GDM1 (cell line): Measurements from ENCODE around the gene CSF1R.
A peak's percentile ranks its signal among the peaks of the same experiment; 100 is the strongest.

Experiments
- DNase-seq: peaks from one replicate; lab custom pipeline; 2025; lab: John Stamatoyannopoulos, UW

Gene CSF1R

GRCh38 chr5:150120617-150121447 is 34.5 kb upstream of the CSF1R start:
- DNase-seq: no peak

GRCh38 chr5:150120062-150120441 is 33.7 kb upstream of the CSF1R start:
- no peak for DNase-seq

- peak; percentile 35 for DNase-seq
Measured at GRCh38 chr5:150119421-150120061, 33.2 kb upstream of the CSF1R start.

- DNase-seq: no peak
Measured at GRCh38 chr5:150118561-150119229, 32.3 kb upstream of the CSF1R start.

GRCh38 chr5:150117945-150118560 is 31.7 kb upstream of the CSF1R start:
- DNase-seq: no peak

- DNase-seq: no peak
Measured at GRCh38 chr5:150116667-150117400, 30.5 kb upstream of the CSF1R start.

- no peak for DNase-seq
Measured at GRCh38 chr5:150114773-150115408, 28.5 kb upstream of the CSF1R start.

- DNase-seq: no peak
Measured at GRCh38 chr5:150114102-150114641, 27.8 kb upstream of the CSF1R start.

- DNase-seq: no peak
Measured at GRCh38 chr5:150113047-150113744, 26.8 kb upstream of the CSF1R start.

- no peak for DNase-seq
Measured at GRCh38 chr5:150112201-150113046, 26.1 kb upstream of the CSF1R start.

GRCh38 chr5:150111122-150111521 is 24.8 kb upstream of the CSF1R start:
- no peak for DNase-seq

GRCh38 chr5:150109921-150110320 is 23.6 kb upstream of the CSF1R start:
- DNase-seq: no peak

- DNase-seq: no peak
Measured at GRCh38 chr5:150108711-150109514, 22.6 kb upstream of the CSF1R start.

- no peak for DNase-seq
Measured at GRCh38 chr5:150107909-150108447, 21.6 kb upstream of the CSF1R start.

- peak; percentile 48 for DNase-seq
Measured at GRCh38 chr5:150106674-150107426, 20.5 kb upstream of the CSF1R start.

GRCh38 chr5:150105928-150106615 is 19.7 kb upstream of the CSF1R start:
- no peak for DNase-seq

- no peak for DNase-seq
Measured at GRCh38 chr5:150104550-150104870, 18.2 kb upstream of the CSF1R start.
